MM.1S (cell line): Measurements from ENCODE around the gene PARD3.

ENCODE experiments used
- EZH2 ChIP-seq: fragments of 300-600 bp; sonication (generic); optimal IDR thresholded peaks from 2 replicates; pipeline ENCODE3; 2017; ENCODE audit warnings: low read depth, mild to moderate bottlenecking, antibody characterized with exemption, low read length, mixed read lengths
- TF ChIP-seq, protein P1 (sequence below): fragments of 300-600 bp; sonication (generic); IDR thresholded peaks from 2 replicates; pipeline ENCODE4 v1.5.1; 2016; ENCODE audit warnings: antibody characterized with exemption, low read length, mixed read lengths

- TF ChIP-seq, protein P1, sequence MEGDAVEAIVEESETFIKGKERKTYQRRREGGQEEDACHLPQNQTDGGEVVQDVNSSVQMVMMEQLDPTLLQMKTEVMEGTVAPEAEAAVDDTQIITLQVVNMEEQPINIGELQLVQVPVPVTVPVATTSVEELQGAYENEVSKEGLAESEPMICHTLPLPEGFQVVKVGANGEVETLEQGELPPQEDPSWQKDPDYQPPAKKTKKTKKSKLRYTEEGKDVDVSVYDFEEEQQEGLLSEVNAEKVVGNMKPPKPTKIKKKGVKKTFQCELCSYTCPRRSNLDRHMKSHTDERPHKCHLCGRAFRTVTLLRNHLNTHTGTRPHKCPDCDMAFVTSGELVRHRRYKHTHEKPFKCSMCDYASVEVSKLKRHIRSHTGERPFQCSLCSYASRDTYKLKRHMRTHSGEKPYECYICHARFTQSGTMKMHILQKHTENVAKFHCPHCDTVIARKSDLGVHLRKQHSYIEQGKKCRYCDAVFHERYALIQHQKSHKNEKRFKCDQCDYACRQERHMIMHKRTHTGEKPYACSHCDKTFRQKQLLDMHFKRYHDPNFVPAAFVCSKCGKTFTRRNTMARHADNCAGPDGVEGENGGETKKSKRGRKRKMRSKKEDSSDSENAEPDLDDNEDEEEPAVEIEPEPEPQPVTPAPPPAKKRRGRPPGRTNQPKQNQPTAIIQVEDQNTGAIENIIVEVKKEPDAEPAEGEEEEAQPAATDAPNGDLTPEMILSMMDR: no peak
- no peak for TF ChIP-seq EZH2
Measured at GRCh38 chr10:34731885-34732701, 83.0 kb downstream of the PARD3 start.
